K562 (cell line): Measurements from ENCODE around the gene BZW2. TPM values are rescaled to one million over a fixed set of nuclear protein-coding genes. Genes with fewer than 3 reads are reported as not detected.

Source experiments
- ARHGAP35 ChIP-seq: fragments of 450-650 bp; IDR thresholded peaks from 2 replicates; pipeline ENCODE4 v1.6.1; 2018; ENCODE audit not compliant: partially characterized antibody
- ASH1L ChIP-seq: fragments of 450-650 bp; IDR thresholded peaks from 2 replicates; pipeline ENCODE4 v1.6.1; 2018; ENCODE audit warnings: borderline replicate concordance, mild to moderate bottlenecking, low read depth; ENCODE audit not compliant: partially characterized antibody
- ATF4 ChIP-seq: fragments of 450-650 bp; formaldehyde crosslinking; IDR thresholded peaks from 2 replicates; pipeline ENCODE4 v1.4.0; 2022; ENCODE audit warnings: mild to moderate bottlenecking, moderate library complexity
- DMBX1 ChIP-seq: fragments of 250-450 bp; sonication (Bioruptor Pico); IDR thresholded peaks from 2 replicates; pipeline ENCODE4 v1.8.0; 2022; ENCODE audit warnings: inconsistent platforms, mild to moderate bottlenecking, moderate library complexity, borderline replicate concordance
- GMEB1 ChIP-seq: fragments of 250-450 bp; sonication (Bioruptor Pico); IDR thresholded peaks from 2 replicates; pipeline ENCODE4 v1.4.0; 2020; ENCODE audit warnings: mild to moderate bottlenecking
- HMGXB4 ChIP-seq: sonication (generic); formaldehyde crosslinking; IDR thresholded peaks from 2 replicates; pipeline ENCODE4 v1.8.1; 2023; ENCODE audit warnings: mild to moderate bottlenecking, missing genetic modification reagents
- KDM1A ChIP-seq, 2 experiments: fragments of 450-650 bp; IDR thresholded peaks; 2 replicates each; pipeline ENCODE4 v1.6.1; 2016; ENCODE audit warnings: mild to moderate bottlenecking in 2 of 2
- L3MBTL2 ChIP-seq: fragments of 450-650 bp; IDR thresholded peaks from 2 replicates; pipeline ENCODE4 v1.6.1; 2016; ENCODE audit warnings: mild to moderate bottlenecking, moderate library complexity
- POLR2G ChIP-seq: fragments of 200-400 bp; formaldehyde crosslinking; IDR thresholded peaks from 2 replicates; pipeline ENCODE4 v1.6.1; 2017; ENCODE audit warnings: low read depth, mild to moderate bottlenecking, antibody characterized with exemption, low read length, moderate library complexity
- RBM14 ChIP-seq: fragments of 200-400 bp; formaldehyde crosslinking; IDR thresholded peaks from 2 replicates; pipeline ENCODE4 v1.6.1; 2018; ENCODE audit warnings: low read depth, mild to moderate bottlenecking, low read length, moderate library complexity, borderline replicate concordance; ENCODE audit not compliant: insufficient read depth
- RERE ChIP-seq: sonication (generic); formaldehyde crosslinking; IDR thresholded peaks from 2 replicates; pipeline ENCODE4 v1.8.0; 2023; ENCODE audit warnings: missing genetic modification reagents, mild to moderate bottlenecking, borderline replicate concordance
- STAG1 ChIP-seq: sonication (generic); formaldehyde crosslinking; IDR thresholded peaks from 2 replicates; pipeline ENCODE4 v1.5.0; 2020; ENCODE audit warnings: missing genetic modification reagents, borderline replicate concordance
- TAF9B ChIP-seq: fragments of 450-650 bp; IDR thresholded peaks from 2 replicates; pipeline ENCODE4 v1.6.1; 2018; ENCODE audit warnings: mild to moderate bottlenecking; ENCODE audit not compliant: partially characterized antibody
- TEAD2 ChIP-seq: fragments of 450-650 bp; IDR thresholded peaks from 2 replicates; pipeline ENCODE4 v1.6.1; 2016; ENCODE audit warnings: missing genetic modification characterization, control low read depth, missing compliant biosample characterization
- ZNF124 ChIP-seq: sonication (generic); formaldehyde crosslinking; IDR thresholded peaks from 2 replicates; pipeline ENCODE4 v1.8.1; 2022; ENCODE audit warnings: missing genetic modification reagents
- ZNF3 ChIP-seq: fragments of 250-450 bp; sonication (Bioruptor Pico); IDR thresholded peaks from 2 replicates; pipeline ENCODE4 v1.5.0; 2021; ENCODE audit warnings: mild to moderate bottlenecking, moderate library complexity
- ZSCAN29 ChIP-seq: fragments of 450-650 bp; IDR thresholded peaks from 2 replicates; pipeline ENCODE4 v1.6.1; 2017
- polyA plus RNA-seq, 8 experiments: library from polyadenylated mRNA; depleted of rRNA in 4 of 8; stranded (reverse) in 5 of 8; unstranded in 3 of 8; fragments of >200 nt; fragmentation: Nextera tagmentation in 2 of 8; fragmentation: Illumina TruSeq in 1 of 8; extraction: Ambion mirVana in 2 of 8; extraction: Trizol in 1 of 8; gene quantifications; 2 replicates each; pipeline versions ENCODE4 v1.2.1 to v1.2.3, GENCODE V29; 2011 to 2014; ENCODE audit warnings: inconsistent platforms in 1 of 8, missing spikeins in 1 of 8
- total RNA-seq, 7 experiments: library from RNA; depleted of rRNA in 6 of 7; stranded (reverse); fragments of >200 nt in 6 of 7; fragmentation: Illumina TruSeq in 2 of 7; extraction: Trizol in 2 of 7; gene quantifications; 2 replicates each; pipeline versions ENCODE4 v1.2.1 to v1.2.3, GENCODE V29; 2011 to 2021; ENCODE audit warnings: low replicate concordance in 1 of 7

The BZW2 gene
- total and polyA plus RNA-seq, 9 of the 15 experiments (the other 6 are each of a cell fraction or from before 2014, with no cell fraction given) = 140 to 316 (median 173) TPM

GRCh38 chr7:16645593-16646471 lies at the start of gene BZW2, which contains the start of gene ANKMY2 (continued):
- TF ChIP-seq RERE (CRISPR knock-in tag) (no peak), KDM1A (IDR thresholded peaks at IDR 0.05) (no peak), STAG1 (CRISPR knock-in tag) (no peak), DMBX1 (CRISPR knock-in tag) (no peak), RBM14 (no peak), POLR2G (peak; percentile 98), TAF9B (peak; percentile 93), ASH1L (peak; percentile 90), ARHGAP35 (no peak), ZNF124 (CRISPR knock-in tag) (0 out of 2 replicates have a peak, but pooled peaks have one; percentile 50), ZSCAN29 (no peak), ZNF3 (CRISPR knock-in tag) (no peak), TEAD2 (no peak), ATF4 (CRISPR knock-in tag) (no peak; the same call in 1 of the 2 replicates), L3MBTL2 (peak; percentile 48; the same call in 1 of the 2 replicates), GMEB1 (CRISPR knock-in tag) (peak; percentile 54; the same call in 1 of the 2 replicates), HMGXB4 (CRISPR knock-in tag) (no peak)
